Measurements from ENCODE around the gene IMP3. TPM values are rescaled to one million over a fixed set of nuclear protein-coding genes. Genes with fewer than 3 reads are reported as not detected.
A peak's percentile ranks its signal among the peaks of the same experiment; 100 is the strongest.

Gene IMP3
- total and polyA plus RNA-seq, 9 of the 15 experiments (the other 6 are each of a cell fraction or from before 2014, with no cell fraction given): 14.5 to 160 (median 74.4) TPM

- TF ChIP-seq PRDM10 (IDR thresholded peaks at IDR 0.05; ENCODE audit: partially characterized antibody): no peak
- TF ChIP-seq SP1 (CRISPR knock-in tag; IDR thresholded peaks at IDR 0.05): peak; percentile 72; the same call in 1 of the 2 replicates
- no peak for TF ChIP-seq ZEB2 (IDR thresholded peaks at IDR 0.05)
- TF ChIP-seq, protein P1, sequence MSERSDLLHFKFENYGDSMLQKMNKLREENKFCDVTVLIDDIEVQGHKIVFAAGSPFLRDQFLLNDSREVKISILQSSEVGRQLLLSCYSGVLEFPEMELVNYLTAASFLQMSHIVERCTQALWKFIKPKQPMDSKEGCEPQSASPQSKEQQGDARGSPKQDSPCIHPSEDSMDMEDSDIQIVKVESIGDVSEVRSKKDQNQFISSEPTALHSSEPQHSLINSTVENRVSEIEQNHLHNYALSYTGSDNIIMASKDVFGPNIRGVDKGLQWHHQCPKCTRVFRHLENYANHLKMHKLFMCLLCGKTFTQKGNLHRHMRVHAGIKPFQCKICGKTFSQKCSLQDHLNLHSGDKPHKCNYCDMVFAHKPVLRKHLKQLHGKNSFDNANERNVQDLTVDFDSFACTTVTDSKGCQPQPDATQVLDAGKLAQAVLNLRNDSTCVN (CRISPR knock-in tag; IDR thresholded peaks at IDR 0.05): no peak
- TF ChIP-seq JUND (IDR thresholded peaks at IDR 0.05; ENCODE audit: borderline replicate concordance, low read depth, low read length): no peak; the same call in 1 of the 2 replicates
- TF ChIP-seq JUND (tag; IDR thresholded peaks at IDR 0.05; ENCODE audit: borderline replicate concordance, low read depth, low read length): no peak; the same call in 2 of the 3 replicates
- TF ChIP-seq ZNF24 (IDR thresholded peaks at IDR 0.05): no peak
- TF ChIP-seq, protein P2, sequence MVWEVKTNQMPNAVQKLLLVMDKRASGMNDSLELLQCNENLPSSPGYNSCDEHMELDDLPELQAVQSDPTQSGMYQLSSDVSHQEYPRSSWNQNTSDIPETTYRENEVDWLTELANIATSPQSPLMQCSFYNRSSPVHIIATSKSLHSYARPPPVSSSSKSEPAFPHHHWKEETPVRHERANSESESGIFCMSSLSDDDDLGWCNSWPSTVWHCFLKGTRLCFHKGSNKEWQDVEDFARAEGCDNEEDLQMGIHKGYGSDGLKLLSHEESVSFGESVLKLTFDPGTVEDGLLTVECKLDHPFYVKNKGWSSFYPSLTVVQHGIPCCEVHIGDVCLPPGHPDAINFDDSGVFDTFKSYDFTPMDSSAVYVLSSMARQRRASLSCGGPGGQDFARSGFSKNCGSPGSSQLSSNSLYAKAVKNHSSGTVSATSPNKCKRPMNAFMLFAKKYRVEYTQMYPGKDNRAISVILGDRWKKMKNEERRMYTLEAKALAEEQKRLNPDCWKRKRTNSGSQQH (CRISPR knock-in tag; IDR thresholded peaks at IDR 0.05): no peak
- peak; percentile 68 for TF ChIP-seq GABPA (tag; conservative IDR thresholded peaks at IDR 0.05; ENCODE audit: low read depth)
- TF ChIP-seq HNRNPK (IDR thresholded peaks at IDR 0.05; ENCODE audit: low read depth, low read length, poor library complexity, severe bottlenecking): no peak
- no peak for TF ChIP-seq BCL6 (CRISPR knock-in tag; IDR thresholded peaks at IDR 0.05)
- peak; percentile 44; the same call in 1 of the 2 replicates for TF ChIP-seq HDAC8 (tag; IDR thresholded peaks at IDR 0.05)
- TF ChIP-seq EZH2 (IDR thresholded peaks at IDR 0.05; ENCODE audit: borderline replicate concordance, low read depth, low read length): no peak
- no peak for TF ChIP-seq ETS2 (tag; IDR thresholded peaks at IDR 0.05; ENCODE audit: borderline replicate concordance, poor library complexity, severe bottlenecking)
- no peak for TF ChIP-seq SMARCE1 (IDR thresholded peaks at IDR 0.05)
- TF ChIP-seq ZNF766 (CRISPR knock-in tag; conservative IDR thresholded peaks at IDR 0.05): 0 out of 2 replicates have a peak, but pooled peaks have one; percentile 34
- TF ChIP-seq, protein P3, sequence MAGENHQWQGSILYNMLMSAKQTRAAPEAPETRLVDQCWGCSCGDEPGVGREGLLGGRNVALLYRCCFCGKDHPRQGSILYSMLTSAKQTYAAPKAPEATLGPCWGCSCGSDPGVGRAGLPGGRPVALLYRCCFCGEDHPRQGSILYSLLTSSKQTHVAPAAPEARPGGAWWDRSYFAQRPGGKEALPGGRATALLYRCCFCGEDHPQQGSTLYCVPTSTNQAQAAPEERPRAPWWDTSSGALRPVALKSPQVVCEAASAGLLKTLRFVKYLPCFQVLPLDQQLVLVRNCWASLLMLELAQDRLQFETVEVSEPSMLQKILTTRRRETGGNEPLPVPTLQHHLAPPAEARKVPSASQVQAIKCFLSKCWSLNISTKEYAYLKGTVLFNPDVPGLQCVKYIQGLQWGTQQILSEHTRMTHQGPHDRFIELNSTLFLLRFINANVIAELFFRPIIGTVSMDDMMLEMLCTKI (IDR thresholded peaks at IDR 0.05; ENCODE audit: partially characterized antibody): no peak
Measured at GRCh38 chr15:75639709-75640482, at the start of gene IMP3 (continued).
